HG02870 (cell line): ENCODE results near the gene DUSP6.

Experiments
- ATAC-seq: cut with Tn5 transposase; IDR thresholded peaks from one replicate; pipeline ENCODE4 v1.9.1; 2021; ENCODE audit warnings: mild to moderate bottlenecking, moderate library complexity; ENCODE audit not compliant: unreplicated experiment

The DUSP6 gene

DNA sequence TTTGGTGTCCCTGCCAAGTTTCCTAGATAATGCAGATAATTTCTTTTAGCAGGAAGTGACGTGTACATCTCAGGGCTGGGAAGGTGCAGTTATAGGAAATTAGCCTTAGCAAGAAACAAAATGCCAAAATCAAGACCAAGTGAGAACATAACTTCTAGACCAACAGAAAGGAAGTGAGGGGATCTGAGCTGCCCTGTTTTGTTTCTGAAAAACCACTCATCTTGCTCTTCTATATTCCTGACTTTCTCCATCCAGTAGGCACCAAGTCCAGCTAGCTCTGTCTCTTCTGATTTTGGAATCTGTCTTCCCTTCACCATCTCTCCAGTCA, 23.9 kb upstream of the DUSP6 start:
- no peak for ATAC-seq

DNA sequence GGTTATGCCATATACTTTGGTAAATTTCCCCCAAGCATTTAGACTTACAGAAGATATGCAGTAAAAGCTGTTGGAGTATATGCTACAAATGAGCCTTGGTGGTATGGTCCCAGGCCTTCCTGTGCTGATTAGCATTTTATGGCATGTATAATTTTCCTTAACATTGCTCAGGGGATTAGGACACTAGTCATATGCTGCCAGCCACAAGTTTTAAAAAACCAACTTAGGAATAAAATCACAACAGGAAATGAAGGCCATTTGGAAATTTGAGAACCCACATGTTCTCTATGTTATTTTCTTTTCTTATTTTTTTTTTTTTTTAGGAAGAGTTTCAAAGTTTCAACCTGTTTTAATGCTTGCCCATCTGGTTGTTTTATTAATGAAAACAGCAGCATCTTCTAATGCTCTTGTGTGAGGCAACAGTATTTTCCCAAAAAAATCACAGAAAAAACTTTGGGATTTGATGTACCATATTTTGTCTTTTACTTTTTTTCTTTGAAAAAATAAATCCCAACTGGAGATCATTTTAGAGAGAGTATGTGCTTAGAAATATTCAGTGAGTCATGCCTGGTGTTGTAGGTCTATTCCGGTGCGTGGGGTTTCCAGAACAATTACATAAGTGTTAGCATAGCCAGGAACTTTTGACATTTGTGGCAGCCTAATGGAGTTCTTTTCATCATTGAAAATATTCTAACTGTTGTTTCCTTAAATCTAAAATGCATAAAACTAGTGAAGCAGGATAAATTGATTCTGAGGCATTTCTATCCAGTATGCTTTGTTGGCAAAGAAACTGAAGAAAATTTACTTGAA, 21.7 kb upstream of the DUSP6 start:
- ATAC-seq, result no peak

DNA sequence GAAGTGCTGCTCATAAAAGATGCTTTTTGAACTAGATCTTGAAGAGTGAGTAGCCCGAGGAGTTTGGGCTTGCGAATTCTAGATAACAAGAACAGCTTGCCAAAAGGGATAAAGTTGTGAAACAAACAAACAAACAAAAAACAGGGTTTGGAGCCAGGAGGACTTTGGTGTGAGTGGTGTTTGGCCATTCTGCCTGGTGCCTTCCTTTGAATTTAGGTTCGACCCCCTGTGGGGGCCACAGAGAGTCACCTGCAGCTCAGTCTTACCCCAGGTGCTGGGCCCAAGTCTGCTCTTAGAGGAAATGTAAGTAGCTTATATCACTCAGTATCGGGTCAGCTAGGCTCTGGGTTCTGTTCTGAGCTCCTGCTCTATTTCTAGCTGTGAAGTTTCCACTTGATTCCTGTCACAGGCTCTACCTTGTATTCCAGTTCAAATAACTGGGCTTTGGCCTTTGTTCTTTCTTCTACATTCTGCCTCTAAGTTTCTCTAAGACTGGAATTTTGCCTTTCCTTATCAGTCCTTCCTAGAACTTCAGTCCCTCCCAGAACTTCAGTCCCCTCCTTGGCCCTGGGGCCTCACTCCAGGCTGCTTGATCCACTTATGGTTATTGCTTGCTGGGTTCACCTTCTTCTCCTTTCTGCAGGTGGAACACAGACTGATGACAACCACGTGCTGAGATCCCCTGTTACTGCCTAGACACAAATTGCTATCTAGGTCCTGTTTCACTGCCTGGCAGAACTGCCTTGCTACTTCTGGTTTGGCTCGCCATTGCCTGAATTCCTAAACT, 20.5 kb upstream of the DUSP6 start:
- no peak for ATAC-seq

DNA sequence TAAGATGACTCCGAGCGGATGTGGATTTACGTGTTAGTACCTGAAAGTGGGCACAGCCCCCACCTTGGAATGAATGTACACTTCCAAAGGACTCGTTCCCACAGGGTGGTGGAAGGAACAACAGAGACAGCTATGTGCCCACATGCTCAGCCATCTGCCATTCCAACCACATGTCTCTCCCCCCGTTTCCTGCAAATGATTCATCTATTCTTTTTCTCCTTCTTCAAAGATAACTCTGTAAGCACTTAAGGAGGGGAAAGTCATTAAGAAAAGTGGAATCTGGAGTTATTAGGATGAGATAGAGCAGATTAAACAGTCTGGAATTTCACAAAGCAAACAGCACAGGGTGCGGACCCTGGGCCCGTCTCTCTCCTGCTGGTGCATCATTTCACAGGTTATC, 18.5 kb upstream of the DUSP6 start:
- ATAC-seq, result no peak

DNA sequence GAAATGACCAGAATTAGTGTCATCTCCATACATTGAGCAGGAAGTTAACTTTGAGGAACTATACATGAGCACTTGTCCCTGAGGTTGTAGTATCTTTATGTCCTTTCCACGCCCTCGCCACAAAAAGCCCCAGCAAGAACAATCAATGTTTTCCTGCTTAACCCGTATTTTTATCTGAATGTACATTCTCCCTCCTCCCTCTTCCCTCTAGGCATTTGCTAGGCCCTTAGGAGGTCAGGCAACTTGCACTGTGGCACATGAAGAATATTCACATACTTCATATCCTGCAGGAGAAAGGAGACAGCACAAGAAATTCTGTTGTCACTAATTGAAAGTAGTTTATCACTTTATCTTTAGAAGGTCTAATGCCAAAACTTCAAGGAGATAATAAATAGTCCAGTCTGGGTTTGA, 18.1 kb upstream of the DUSP6 start:
- no peak for ATAC-seq

DNA sequence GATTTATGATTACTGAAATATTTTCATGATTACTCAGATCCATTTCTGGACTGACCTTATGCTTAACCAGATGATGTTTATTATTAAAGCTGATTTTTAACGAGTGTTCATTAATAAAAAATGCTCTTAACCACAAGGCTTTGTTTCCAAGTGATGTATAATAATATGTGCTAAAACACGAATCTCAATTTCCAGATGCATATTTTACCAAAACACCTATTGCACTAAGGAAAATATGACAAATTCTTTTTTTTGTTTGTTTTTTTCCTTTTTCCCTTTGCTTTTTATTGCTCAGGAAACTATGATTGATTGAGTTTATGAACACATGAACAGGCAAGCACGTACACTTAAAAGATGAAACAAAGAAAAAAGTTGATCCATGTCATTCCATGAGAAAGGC, 16.9 kb upstream of the DUSP6 start:
- no peak for ATAC-seq

DNA sequence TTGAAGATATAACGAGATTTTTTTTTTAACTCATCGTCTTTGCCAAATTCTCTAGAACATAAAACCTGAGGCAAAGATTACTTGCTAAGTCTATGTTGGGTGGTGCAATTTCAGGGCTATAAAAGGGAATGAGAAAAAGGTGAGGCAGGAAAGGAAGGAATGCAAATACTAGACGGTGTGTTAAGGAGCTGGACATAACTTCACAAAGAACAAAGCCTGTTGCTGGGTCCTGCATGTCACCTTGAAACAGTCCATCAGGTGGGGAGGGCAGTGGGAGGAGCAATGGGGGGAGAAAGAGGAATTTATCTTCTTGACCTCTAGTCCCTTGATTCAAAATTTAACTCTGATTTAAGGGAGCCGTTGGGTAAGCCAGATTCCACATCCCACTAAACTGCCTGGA, 16.1 kb upstream of the DUSP6 start:
- ATAC-seq, result no peak

DNA sequence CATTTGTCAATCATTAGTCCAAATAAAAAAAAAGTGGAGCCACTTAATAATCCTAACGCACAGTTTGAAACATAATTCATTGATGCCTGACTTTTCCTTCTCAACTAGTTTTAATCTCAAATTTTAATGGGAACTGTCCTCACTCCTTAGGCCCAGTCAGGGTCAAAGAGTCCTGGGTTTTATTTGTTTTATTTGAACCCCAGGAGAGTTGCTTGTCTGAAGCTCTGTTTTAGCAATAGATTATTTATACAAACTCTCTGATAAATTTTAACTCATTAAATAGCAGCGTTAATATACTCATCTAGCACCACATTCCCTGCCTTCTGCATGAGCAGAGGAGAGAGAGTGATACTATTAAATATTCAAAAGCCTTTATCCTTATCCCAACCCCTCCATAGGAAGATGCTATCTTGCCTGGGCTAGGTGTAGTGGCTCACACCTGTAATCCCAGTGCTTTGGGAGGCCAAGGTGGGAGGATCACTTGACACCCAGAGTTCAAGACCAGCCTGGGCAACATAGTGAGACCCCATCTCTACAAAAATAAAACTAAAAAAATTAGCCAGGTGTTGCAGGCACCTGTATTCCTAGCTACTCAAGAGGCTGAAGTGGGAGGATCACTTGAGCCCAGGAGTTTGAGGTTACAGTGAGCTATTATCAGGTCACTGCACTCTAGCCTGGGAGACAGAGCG, 14.5 kb upstream of the DUSP6 start:
- no peak for ATAC-seq

DNA sequence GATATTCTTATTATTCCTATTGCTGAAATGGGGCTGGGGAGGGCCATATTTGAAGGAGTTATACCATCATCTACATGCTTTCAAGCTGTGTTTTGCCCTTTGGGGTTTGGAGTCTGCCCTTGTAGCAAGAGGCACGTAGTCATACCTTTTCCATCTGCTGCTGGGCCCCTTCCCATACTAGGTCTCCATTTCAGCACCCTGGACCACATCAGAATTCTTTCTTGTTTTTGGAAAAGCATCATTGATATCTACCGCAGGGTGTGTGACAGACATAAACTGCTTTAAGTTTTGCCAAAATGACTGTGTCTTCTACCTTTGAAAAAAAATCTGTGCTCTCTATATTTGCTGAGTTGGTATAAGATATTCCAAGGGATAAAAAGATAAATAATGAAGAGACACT, 12.3 kb upstream of the DUSP6 start:
- no peak for ATAC-seq

DNA sequence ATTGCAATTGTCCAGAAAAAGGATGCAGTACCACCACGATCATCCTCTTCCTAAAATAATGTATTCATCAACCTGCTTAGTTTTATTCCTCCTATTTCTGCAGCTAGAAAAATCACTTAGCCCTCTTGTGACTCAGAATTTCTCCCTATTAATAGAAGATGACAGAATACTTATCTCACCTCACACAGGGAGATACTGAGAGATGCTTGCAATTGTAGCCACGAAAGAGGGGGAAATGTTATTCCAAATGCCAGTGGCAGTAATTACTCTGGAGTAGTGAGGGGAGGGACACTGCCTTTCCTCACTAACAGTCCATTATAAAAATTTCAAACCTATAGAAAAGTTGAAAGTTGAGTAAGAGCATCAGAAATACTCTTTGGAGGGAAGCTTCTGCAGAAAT, 11.8 kb upstream of the DUSP6 start:
- no peak for ATAC-seq

DNA sequence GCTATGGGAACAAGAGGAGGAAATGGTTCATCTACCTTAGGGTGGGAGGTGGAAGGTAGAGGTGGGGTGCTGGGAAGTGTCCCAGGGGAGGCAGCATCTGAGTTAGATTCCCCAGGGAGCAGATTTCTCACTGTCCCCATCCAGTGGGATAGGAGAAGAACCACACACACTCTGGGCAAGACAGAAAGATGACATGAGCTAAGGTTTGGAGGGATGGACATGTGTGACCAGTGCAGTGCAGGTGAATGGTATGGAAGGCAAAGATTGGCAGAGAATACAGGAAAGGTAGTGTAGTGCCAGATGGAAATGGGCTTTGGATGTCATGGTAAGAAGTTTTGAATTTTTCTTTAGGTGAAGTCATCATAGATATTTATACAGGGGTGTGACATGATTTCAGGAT, 11.3 kb upstream of the DUSP6 start:
- ATAC-seq, result no peak

DNA sequence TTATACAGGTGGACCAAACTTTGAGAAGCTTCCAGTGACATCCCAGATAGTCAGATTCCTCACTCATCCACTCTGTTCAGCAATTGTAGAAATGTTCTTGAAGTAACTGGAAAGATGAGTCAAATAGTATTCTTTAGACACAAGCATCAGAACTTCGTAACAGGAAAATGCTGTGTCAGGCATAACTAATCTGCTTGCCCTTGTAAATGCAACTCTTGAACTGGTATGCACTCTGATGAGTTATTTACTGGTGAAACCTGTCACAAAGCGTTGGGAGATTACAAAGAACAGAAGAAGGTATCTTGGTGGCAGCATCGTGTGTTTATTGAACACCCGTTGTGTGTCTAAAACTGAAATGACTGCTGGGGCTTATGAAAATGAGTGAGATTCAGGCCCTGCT, 10.8 kb upstream of the DUSP6 start:
- no peak for ATAC-seq

DNA sequence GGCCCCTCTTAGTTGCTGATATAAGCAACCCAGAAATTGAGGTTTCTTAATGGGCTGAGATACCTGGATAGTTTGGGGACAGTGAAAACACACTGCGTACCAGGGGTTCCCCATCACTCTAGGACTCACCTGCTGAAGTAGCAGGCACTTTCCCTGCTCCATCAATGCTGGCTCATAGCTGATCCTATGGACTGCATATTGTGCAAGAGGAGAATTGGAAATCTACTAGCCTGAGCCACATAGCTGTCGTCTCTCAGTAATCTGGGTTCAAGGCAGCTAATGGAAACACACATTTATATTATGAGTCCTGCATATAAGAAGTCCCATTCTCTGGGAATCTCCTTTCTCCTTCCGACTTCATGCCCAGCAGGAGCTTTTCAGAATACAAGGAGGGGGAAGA, 7.3 kb upstream of the DUSP6 start:
- ATAC-seq, result no peak

DNA sequence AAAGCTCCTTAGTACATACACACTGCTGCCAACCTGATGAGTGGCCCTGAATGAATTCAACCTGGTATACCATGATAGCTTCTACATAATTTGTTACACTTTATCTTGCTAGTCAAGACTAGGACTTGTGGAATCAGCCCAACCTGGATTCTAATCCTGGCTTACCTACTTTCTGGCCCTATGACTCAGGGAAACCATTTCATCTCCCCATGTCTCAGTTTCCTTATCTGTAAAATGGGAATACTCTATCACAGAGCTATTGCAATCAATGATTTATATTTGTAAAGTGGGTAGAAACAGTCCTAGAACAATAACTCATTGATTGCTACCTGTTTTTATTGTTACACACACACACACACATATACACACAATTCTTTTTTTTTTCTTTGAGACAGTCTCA, 6.5 kb upstream of the DUSP6 start:
- no peak for ATAC-seq

DNA sequence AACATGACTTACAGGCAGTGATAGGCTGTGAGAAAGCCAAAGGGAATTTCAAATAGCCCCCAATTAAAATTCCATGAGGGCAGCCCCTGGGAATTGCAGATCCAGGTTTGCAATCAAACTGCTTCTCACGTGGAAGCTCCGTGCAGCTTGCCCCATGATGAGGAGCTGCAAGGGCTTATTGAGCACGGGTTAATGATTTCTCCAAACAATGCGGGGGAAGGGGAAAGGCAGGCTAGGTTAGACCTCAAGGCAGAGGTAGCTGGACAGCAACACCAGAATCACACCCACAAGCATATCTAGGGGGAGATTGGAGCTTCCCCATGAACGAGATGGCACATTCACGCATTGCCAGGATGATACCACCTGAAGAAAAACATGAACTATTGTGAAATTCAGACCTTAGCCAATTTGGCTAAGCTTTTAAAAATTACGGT, 5.0 kb upstream of the DUSP6 start:
- ATAC-seq, result no peak

DNA sequence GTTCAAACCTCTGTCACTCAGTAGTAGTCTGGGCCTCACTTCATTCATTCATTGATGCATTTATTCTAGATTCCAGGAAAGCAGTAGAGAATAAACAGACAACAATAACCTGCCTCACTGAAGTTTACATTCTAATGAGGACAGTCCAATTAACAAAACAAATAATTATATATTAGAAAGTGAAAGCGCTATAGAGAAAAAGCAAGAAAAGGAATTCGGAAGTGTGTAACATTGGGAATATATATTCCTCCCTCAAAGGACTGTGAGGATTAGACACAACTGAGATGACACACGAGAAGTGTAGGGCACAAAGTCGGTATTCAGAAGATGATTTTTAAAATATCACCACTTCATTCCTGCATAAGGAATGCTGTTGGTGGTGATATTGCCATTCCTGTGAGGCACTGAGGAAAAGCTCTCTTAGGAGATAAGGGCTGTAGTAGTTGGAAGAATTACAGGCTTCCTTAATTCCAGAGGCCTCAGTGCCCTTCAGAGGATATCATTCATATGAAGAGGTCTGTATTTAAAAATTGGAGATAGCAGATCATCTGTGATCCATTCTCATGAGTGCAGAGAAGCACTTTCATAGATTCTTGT, 3.9 kb upstream of the DUSP6 start:
- ATAC-seq, result no peak

DNA sequence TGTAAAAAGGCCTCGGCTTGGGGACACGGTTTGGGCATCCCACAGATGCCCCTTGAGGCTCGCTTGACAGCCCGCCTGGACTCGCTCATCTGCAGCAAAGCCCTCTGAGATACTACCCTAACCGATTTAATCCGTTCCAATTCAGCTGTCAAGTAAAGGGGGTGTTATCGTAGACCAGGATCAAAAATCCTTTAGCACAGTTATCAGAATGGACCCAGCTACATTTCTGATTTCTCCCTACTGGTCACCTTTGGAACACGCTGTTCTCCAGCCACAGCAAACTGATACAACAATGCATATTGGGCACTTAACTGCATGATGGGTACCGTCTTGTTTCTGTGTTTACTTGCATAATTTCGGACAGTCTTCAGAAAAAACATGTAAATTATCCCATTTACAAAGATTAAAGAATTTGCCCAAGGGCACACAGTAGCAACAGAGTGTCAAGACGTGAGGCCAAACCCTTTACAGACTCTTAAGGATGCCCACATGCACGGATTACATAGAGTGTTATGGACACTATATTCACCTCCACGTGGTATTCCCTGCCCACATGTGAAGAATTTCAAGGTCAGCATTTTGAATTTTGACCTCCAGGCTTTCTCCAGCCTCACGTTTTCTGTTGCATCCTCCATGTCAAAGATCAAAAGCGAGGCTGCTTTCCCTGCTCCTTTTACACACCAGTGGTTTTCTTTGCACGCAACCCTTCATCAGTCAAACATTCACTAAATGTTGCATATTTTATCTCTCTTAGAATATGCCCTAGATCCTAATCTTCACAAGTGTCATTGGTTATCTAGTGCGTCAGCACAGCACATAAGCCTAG, 3.2 kb upstream of the DUSP6 start:
- no peak for ATAC-seq

DNA sequence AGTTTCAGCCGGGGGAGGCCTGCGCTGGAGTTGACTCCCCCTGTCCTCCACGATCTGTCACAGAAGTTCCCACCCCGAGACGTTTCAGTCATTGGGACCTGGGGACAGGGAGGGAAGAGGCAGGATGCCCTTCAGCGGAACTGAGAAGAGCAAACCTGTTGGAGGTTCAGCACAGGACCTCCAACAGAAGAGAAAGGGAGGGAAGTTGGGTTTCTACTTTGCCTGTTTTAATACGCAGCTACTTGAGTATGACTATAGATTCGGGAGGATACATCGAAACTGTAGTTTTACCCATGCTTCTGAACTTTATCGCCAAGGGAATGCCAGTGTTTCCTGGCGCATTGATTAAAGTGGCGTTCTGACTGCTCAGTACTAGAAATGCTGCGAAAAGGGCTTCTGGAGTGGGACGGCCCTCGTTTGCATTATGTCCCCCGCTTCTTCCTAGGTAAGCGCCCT, 2.3 kb upstream of the DUSP6 start:
- no peak for ATAC-seq

DNA sequence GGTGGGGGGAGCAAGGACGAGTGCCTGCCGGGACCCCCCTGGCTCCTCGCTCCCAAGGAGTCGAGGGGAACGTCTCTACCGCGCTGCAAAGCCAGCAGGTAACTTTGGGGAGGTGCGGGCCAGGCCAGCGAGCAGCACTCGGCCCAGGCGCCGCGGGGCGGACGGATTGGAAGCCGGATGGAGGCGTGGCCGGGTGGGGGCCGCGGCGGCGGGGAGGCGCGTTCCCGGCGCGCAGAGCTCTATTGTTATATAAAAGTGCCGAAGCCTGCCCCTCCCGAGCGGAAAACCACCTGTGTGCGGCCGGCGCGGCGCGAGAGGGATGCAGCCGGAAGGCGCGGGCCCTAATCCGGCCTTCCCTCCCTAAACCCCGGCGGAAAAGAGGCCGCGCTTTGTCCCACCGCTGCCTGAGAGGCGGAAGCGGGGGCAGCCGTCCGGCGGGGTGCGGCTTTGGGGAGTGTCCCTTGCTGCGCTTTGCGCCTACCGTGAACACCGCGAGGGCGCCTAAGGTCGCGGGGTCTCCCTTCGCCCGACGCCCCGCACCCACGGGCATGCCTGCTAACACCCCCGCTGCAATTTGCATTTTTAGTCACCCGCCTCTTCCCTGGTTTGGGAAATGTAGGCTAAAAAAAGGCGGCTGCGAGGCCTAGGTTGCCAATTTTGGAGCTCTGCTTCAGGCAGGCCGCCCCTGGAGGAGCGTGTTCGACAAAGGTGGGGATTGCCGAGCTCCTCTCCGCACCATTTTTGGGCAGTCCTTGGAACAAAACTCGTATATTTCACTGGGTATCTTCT, 1.7 kb upstream of the DUSP6 start:
- peak; percentile 23 for ATAC-seq
